ENCODE results near the gene SCAND1. TPM values are rescaled to one million over a fixed set of nuclear protein-coding genes. Genes with fewer than 3 reads are reported as not detected.
A peak's percentile ranks its signal among the peaks of the same experiment; 100 is the strongest.

SCAND1 gene
- polyA plus RNA-seq, 3 donors = 43.6 to 227 (median 160) TPM

GRCh38 chr20:35978041-35978513, 23.8 kb upstream of the SCAND1 start:
- intact Hi-C loops (cut with micrococcal nuclease) = no loop called here
- no peaks in the 10 kb centered on the region for H3K27me3 ChIP-seq (ENCODE audit: control insufficient read depth in 2 of 2, insufficient read depth in 2 of 2, low read length in 2 of 2)
- no peak overlapping the region for H2AFZ ChIP-seq (ENCODE audit: insufficient read depth, low read depth, low read length, poor library complexity, severe bottlenecking)
- H3K4me1 Mint-ChIP-seq = peaks cover 40% of the 10 kb centered on the region
- no peak overlapping the region for H3K9ac ChIP-seq (ENCODE audit: insufficient read depth, low read length, poor library complexity, severe bottlenecking)
- H3K27ac Mint-ChIP-seq = peak overlapping the region; percentile 88 to 95 (median 93)
- TF ChIP-seq CTCF (IDR thresholded peaks at IDR 0.05) = no peak
- H3K4me3 ChIP-seq (replicated peaks in 1 of 3; ENCODE audit: low read depth in 2 of 3, low read length in 3 of 3) = peak overlapping the region in 2 of 3 experiments; percentile 14 to 55
- H3K9me3 Mint-ChIP-seq = peaks cover 0 to 3% (median 0%) of the 10 kb centered on the region in 7 donors
- H3K79me2 ChIP-seq (ENCODE audit: insufficient read depth, low read length) = no peaks in the 10 kb centered on the region
- H3K4me2 ChIP-seq (replicated peaks; ENCODE audit: extremely low read depth, low read length, poor library complexity, severe bottlenecking) = peak overlapping the region; percentile 14
- peak overlapping the region; percentile 65 to 69 for H3K27ac ChIP-seq (ENCODE audit: low read depth in 1 of 2, low read length in 2 of 2)
- H3K9me3 ChIP-seq (replicated peaks in 1 of 2; ENCODE audit: control insufficient read depth in 1 of 2, insufficient read depth in 1 of 2, low read length in 2 of 2) = no peaks in the 10 kb centered on the region
- no peaks in the 10 kb centered on the region for H3K36me3 Mint-ChIP-seq
- no peaks in the 10 kb centered on the region for H3K36me3 ChIP-seq (replicated peaks in 1 of 2; ENCODE audit: control insufficient read depth in 1 of 2, insufficient read depth in 2 of 2, low read length in 2 of 2)
- peaks cover 0 to 5% (median 4%) of the 10 kb centered on the region in 3 donors for H3K27me3 Mint-ChIP-seq (ENCODE audit: low read depth in 3 of 3)
- DNase-seq = peak; percentile 63 to 84 (median 66)
- peak overlapping the region; percentile 66 to 80 for H3K4me3 Mint-ChIP-seq
- H3K4me1 ChIP-seq (ENCODE audit: control insufficient read depth in 1 of 2, insufficient read depth in 2 of 2, low read length in 2 of 2) = peaks cover 39 to 41% of the 10 kb centered on the region in 2 donors
- H4K20me1 ChIP-seq (ENCODE audit: insufficient read depth, low read length) = no peaks in the 10 kb centered on the region
- WGBS (ENCODE audit: insufficient coverage) = 0% methylated on average over 2 of the region's 9 CpGs

GRCh38 chr20:35975576-35976373, 21.5 kb upstream of the SCAND1 start:
- H3K4me3 ChIP-seq (replicated peaks in 1 of 3; ENCODE audit: low read depth in 2 of 3, low read length in 3 of 3) = no peak overlapping the region
- H3K9me3 Mint-ChIP-seq = peaks cover 0 to 2% (median 0%) of the 10 kb centered on the region in 7 donors
- no peaks in the 10 kb centered on the region for H3K36me3 ChIP-seq (replicated peaks in 1 of 2; ENCODE audit: control insufficient read depth in 1 of 2, insufficient read depth in 2 of 2, low read length in 2 of 2)
- no peak overlapping the region for H2AFZ ChIP-seq (ENCODE audit: insufficient read depth, low read depth, low read length, poor library complexity, severe bottlenecking)
- 83% methylated on average over 6 of the region's 9 CpGs for WGBS (ENCODE audit: insufficient coverage)
- H3K27me3 ChIP-seq (ENCODE audit: control insufficient read depth in 2 of 2, insufficient read depth in 2 of 2, low read length in 2 of 2) = no peaks in the 10 kb centered on the region
- no peak for DNase-seq
- no peak overlapping the region for H3K27ac Mint-ChIP-seq
- H3K9me3 ChIP-seq (replicated peaks in 1 of 2; ENCODE audit: control insufficient read depth in 1 of 2, insufficient read depth in 1 of 2, low read length in 2 of 2) = no peaks in the 10 kb centered on the region
- H3K36me3 Mint-ChIP-seq = no peaks in the 10 kb centered on the region
- intact Hi-C loops (cut with micrococcal nuclease) = no loop called here
- TF ChIP-seq CTCF (IDR thresholded peaks at IDR 0.05) = no peak
- peaks cover 30 to 31% of the 10 kb centered on the region in 2 donors for H3K4me1 ChIP-seq (ENCODE audit: control insufficient read depth in 1 of 2, insufficient read depth in 2 of 2, low read length in 2 of 2)
- H3K4me1 Mint-ChIP-seq = peaks cover 30% of the 10 kb centered on the region
- peaks cover 0 to 5% (median 4%) of the 10 kb centered on the region in 3 donors for H3K27me3 Mint-ChIP-seq (ENCODE audit: low read depth in 3 of 3)
- no peaks in the 10 kb centered on the region for H4K20me1 ChIP-seq (ENCODE audit: insufficient read depth, low read length)
- no peak overlapping the region for H3K9ac ChIP-seq (ENCODE audit: insufficient read depth, low read length, poor library complexity, severe bottlenecking)
- no peaks in the 10 kb centered on the region for H3K79me2 ChIP-seq (ENCODE audit: insufficient read depth, low read length)
- no peak overlapping the region for H3K4me3 Mint-ChIP-seq
- no peak overlapping the region for H3K27ac ChIP-seq (ENCODE audit: low read depth in 1 of 2, low read length in 2 of 2)
- H3K4me2 ChIP-seq (replicated peaks; ENCODE audit: extremely low read depth, low read length, poor library complexity, severe bottlenecking) = no peak overlapping the region
